GM18508 (cell line): ENCODE data around the gene MEGF8.

Experiments used
- ATAC-seq: cut with Tn5 transposase; IDR thresholded peaks from one replicate; pipeline ENCODE4 v1.9.1; 2021; ENCODE audit warnings: moderate number of reproducible peaks; ENCODE audit not compliant: insufficient read depth, unreplicated experiment

Gene MEGF8

GRCh38 chr19:42351079-42351735 is 25.8 kb downstream of the MEGF8 start:
- no peak for ATAC-seq

GRCh38 chr19:42352301-42353259 is 27.1 kb downstream of the MEGF8 start:
- ATAC-seq: no peak

- ATAC-seq: no peak
These were observed 28.0 kb downstream of the MEGF8 start for GRCh38 chr19:42353341-42354015.

- ATAC-seq: no peak
These were observed 30.5 kb downstream of the MEGF8 start for GRCh38 chr19:42355896-42356295.

GRCh38 chr19:42356686-42357085 is 31.3 kb downstream of the MEGF8 start:
- ATAC-seq: no peak

GRCh38 chr19:42357290-42357689 is 31.9 kb downstream of the MEGF8 start:
- ATAC-seq: no peak

GRCh38 chr19:42360787-42361544 is 35.5 kb downstream of the MEGF8 start:
- ATAC-seq: no peak

- no peak for ATAC-seq
These were observed 36.1 kb downstream of the MEGF8 start for GRCh38 chr19:42361545-42361910.

- no peak for ATAC-seq
These were observed 36.9 kb downstream of the MEGF8 start for GRCh38 chr19:42362342-42362741.

GRCh38 chr19:42362891-42363440 is 37.5 kb downstream of the MEGF8 start:
- no peak for ATAC-seq

- ATAC-seq: no peak
These were observed 38.3 kb downstream of the MEGF8 start for GRCh38 chr19:42363614-42364346.

GRCh38 chr19:42366673-42367072 is 41.2 kb downstream of the MEGF8 start:
- ATAC-seq: no peak

- ATAC-seq: no peak
These were observed 42.5 kb downstream of the MEGF8 start for GRCh38 chr19:42367929-42368328.

- no peak for ATAC-seq
These were observed 42.9 kb downstream of the MEGF8 start for GRCh38 chr19:42368360-42368759.

- ATAC-seq: no peak
These were observed 43.3 kb downstream of the MEGF8 start for GRCh38 chr19:42368765-42369164.

- ATAC-seq: no peak
These were observed 44.1 kb downstream of the MEGF8 start for GRCh38 chr19:42369433-42370067.

- ATAC-seq: no peak
These were observed 44.7 kb downstream of the MEGF8 start for GRCh38 chr19:42370068-42370520.

- no peak for ATAC-seq
These were observed 45.3 kb downstream of the MEGF8 start for GRCh38 chr19:42370626-42371175.
